MV-4-11 (cell line): ENCODE measurements around the gene RSRP1.
"Not testable (repeated sequence)": the region's sequence is repeated elsewhere in the genome, so short reads cannot be mapped to it uniquely, and the experiment has no call there.

Source experiments
- DNase-seq: peaks from one replicate; lab custom pipeline; 2025; lab: John Stamatoyannopoulos, UW

The RSRP1 gene

DNA sequence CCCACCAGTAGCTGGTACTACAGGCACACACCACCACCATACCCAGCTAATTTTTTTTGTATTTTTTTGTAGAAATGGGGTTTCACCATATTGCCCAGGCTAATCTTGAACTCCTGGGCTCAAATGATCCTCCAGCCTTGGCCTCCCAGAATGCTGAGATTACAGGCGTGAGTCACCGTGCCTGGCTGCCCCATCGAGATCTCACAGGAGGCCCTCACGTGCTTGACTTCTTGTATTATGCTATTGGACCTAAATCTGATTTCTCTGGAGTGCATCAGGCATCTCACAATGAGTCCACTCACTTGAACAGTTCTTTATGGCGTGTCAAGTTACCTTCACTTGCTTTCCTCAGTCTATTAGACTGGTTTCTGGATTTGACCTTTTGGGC, 9.3 kb upstream of the RSRP1 start:
- no peak for DNase-seq

GRCh38 chr1:25255706-25256577, 8.7 kb upstream of the RSRP1 start:
- DNase-seq: no peak

DNA sequence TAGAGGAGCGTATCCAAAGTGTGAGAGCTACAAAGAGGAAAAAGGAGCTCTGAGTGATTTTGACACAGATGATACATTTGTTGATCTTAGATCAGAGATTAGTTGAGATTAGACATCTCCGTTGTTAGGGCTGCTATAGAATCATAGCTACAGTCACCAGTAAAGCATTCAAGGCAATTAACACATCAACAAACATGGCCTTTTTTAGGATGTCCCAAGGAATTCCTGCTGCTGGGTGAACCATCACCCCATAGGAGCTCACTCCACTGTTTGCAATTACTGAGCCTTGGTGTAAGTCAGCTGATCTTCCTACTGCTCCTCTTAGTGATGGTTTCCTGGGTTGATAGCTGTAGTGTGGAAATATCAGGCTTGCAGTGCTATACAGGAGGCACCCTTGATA, 6.7 kb upstream of the RSRP1 start:
- no peak for DNase-seq

- no peak for DNase-seq
These were observed 838 bp upstream of the RSRP1 start for GRCh38 chr1:25247829-25248754.

- no peak for DNase-seq
These were observed 642 bp downstream of the RSRP1 start for GRCh38 chr1:25246600-25247023.

- peak; percentile 13 for DNase-seq
These were observed 1.2 kb downstream of the RSRP1 start for GRCh38 chr1:25245809-25246599.

DNA sequence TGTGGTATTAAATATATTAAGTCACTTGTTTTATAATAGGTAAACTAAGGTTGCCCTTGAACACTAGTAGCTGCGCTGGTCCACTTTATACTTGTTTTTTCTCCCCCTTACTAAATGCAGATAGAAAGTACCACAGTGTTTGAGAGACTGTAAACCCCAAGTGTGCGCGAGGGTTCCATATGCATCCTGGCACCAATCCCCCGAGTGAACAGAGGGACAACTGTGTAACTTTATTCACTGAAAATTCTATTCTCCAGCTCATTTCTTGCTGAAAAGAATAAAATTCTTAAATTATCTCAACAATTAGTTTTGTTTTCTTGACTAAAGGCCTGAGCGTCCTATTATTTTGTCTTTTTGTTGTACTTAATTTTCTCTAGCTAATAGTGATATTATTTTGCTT, 1.9 kb downstream of the RSRP1 start:
- DNase-seq: no peak

- no peak for DNase-seq
These were observed 3.3 kb downstream of the RSRP1 start for GRCh38 chr1:25243907-25244306.

DNA sequence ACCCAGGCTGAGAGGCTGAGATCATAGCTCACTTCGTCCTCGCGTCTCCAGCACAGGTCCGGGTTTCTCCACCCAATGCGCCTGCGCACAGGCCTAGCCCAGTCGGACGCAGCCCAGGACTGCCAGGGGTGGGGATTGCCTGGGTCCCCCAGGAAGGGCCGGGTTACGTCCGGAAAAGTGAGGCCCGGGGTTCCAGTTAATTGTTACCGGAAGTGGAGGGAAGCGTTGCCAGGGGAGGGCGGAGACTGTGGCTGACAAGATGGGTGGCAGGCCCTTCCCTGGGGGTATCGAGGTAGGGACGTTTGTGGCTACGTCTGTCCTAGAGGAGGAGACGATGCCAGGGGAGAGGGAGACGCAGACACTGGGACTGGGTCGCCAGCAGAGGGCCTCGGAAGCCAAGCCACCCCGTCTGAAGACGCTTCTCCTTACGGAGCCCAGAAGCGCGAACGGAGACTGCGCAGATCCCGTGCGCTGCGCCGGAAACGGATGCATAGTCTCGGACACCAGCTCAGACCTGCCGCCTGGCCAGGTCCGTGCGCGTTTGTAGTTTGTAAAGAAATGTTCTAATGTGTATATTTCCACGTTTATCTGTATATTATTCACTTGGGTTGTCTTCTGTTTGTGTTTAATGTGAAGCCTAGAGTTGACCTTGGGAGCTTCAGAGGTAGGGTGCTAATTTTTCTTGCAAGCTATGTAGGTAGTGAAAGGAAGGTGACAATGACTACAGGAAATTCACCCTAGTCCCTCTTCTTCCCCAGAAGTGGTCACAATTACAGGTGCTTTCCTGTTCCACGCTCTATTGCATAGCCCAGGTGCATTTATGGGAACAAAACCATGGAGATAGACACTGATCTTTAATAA, 7.3 kb downstream of the RSRP1 start:
- peak; percentile 93 for DNase-seq

DNA sequence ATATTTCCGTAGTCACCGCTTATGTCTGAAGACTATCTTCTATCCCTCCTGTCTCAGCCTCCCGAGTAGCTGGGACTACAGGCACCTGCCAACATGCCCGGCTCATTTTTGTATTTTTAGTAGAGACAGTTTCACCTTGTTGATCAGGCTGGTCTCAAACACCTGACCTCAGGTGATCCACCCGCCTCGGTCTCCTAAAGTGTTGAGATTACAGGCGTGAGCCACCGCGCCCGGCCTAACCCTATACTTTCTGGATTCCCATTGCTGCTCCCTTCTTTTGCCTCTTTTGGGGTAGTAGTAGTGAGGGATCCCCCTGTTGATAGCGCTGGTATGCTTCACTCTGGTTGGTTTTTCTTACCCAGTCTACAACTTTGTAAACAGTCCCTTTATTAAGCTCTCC, 9.2 kb downstream of the RSRP1 start:
- no peak for DNase-seq

GRCh38 chr1:25236261-25236660, 11.0 kb downstream of the RSRP1 start:
- not testable (repeated sequence) for DNase-seq

DNA sequence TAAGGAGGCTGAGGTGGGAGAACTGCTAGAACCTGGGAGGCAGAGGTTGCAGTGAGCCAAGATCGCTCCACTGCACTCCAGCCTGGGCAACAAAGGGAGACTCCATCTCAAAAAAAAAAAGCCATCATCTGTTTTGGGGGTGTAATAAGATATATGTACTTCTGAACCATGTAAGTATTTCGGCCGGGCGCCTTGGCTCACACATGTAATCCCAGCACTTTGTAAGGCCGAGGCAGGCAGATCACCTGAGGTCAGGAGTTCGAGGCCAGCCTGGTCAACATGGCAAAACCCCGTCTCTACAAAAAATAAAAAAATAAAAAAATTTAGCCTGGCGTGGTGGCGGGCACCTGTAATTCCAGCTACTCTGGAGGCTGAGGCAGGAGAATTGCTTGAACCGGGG, 11.8 kb downstream of the RSRP1 start:
- not testable (repeated sequence) for DNase-seq

DNA sequence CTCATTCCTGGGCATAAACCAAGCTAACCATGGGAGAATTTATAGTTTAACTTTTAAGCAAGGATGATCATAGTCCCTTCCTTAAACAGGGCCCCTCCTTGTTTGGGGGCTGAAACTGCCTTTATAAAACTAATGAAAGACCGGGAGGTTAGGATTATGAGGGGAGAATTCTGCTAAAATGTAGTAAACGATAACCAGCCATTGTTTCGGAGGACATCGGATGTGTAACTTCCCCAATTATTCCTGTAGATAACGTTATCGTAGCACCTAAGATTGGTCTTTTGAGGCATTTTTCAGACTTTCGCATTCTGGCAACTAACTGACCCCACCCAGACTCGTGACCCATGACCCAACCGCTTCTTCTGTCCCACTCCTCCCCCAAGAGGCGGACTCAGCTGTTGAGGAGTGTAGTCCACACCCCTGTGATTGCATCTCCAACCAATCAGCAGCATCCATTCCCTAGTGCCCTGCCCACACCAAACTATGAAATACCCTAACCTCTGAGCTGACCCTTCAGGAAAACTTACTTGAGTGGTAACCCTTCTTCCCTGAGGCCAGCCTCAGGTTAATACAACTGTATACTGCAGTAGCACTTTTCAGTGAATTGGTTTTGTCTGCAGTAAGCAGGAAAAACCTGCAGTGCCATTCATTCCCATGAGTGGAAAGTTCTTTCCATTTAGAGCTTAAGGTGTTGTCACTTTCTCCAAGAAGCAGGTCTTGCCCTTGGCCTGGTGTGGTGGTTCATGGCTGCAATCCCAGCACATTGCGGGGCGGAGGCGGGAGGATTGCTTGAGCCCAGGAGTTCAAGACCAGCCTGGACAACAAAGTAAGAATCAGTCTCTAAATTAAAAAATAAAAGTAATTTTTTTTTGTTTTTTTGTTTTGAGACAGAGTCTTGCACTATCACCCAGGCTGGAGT, 14.1 kb downstream of the RSRP1 start:
- peak; percentile 93 for DNase-seq

GRCh38 chr1:25232027-25232865, 15.0 kb downstream of the RSRP1 start, which contains the start of gene SYF2:
Gene SYF2 (minus strand): TSS chr1:25232502. CDS start chr1:25232467, 35 bp downstream.
- DNase-seq: peak; percentile 93

- no peak for DNase-seq
These were observed 23.8 kb downstream of the RSRP1 start for GRCh38 chr1:25223471-25223870.

DNA sequence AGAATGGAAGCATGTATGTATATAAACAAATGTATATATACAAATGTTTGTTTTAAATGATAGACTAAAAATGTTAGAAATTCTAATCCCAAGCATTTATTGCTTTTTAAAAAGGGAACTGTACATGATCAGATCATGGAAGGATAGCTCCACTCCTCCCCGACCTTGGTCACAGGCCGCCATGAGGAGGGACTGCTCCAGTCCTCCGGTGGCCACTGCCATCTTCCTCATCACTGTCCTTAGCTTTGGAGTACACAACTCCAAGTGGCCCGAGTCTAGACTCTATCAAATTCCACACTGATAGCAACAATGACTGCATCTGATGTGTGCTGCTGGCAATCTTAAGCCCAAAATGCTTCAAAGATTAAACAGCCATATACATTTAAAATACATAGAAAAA, 24.6 kb downstream of the RSRP1 start:
- DNase-seq: no peak

DNA sequence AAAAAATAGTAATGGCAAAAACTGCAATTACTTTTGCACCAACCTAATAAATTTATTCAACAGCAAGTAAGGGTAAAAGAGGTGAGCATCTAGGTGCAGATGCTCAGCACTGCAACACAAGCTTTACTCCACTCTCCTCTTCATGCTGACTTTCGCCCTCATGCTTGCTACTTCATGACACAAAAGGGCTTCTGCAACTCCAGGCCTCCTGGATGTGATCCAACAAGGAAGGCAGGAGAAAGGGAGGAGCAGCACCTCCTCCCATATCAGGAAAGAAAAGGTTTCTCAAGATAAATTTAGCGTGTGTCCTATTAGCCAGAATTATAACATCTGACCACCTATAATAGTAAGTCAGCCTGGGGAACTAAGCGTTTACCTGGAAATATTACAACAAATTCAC, 26.6 kb downstream of the RSRP1 start:
- DNase-seq: no peak

- no peak for DNase-seq
These were observed 27.5 kb downstream of the RSRP1 start for GRCh38 chr1:25219661-25220251.
